Keratinocyte (primary cell): ENCODE measurements around the gene EEF1AKMT1.

Experiments used
- CTCF ChIP-seq, 3 experiments: IDR thresholded peaks in 1 of 3; conservative IDR thresholded peaks in 1 of 3; optimal IDR thresholded peaks in 1 of 3; 2 replicates in 2 of 3; 3 replicates in 1 of 3; pipeline versions ENCODE3 to v1.5.1; 2011; ENCODE audit warnings: low read length in 3 of 3, mild to moderate bottlenecking in 3 of 3, moderate library complexity in 2 of 3, control low read depth in 1 of 3, inconsistent platforms in 1 of 3; ENCODE audit not compliant: insufficient read depth in 2 of 3; ENCODE audit errors: extremely low read depth in 1 of 3
- EZH2 ChIP-seq: IDR thresholded peaks from one replicate; pipeline ENCODE4 v1.6.1; 2012; ENCODE audit warnings: inconsistent platforms, mild to moderate bottlenecking, low read length, moderate library complexity

- TF ChIP-seq CTCF (optimal IDR thresholded peaks at IDR 0.05 in 1 of 3, IDR thresholded peaks at IDR 0.05 in 1 of 3, conservative IDR thresholded peaks at IDR 0.05 in 1 of 3; ENCODE audit: extremely low read depth in 1 of 3, insufficient read depth in 2 of 3, low read length in 3 of 3), result no peak
- no peak for TF ChIP-seq EZH2
Observed at GRCh38 chr13:20778311-20778710, 4.5 kb upstream of the EEF1AKMT1 start.
